GM23338 (cell line): Measurements from ENCODE around the gene EEF1G. TPM values are rescaled to one million over a fixed set of nuclear protein-coding genes. Genes with fewer than 3 reads are reported as not detected.

Source experiments
- NANOG ChIP-seq: IDR thresholded peaks from 2 replicates; pipeline ENCODE4 v1.6.1; 2016; ENCODE audit warnings: antibody characterized with exemption, borderline replicate concordance
- STAT1 ChIP-seq: IDR thresholded peaks from one replicate; pipeline ENCODE4 v1.6.1; 2016; ENCODE audit warnings: antibody characterized with exemption; ENCODE audit not compliant: unreplicated experiment
- polyA plus RNA-seq: library from polyadenylated mRNA; unstranded; fragments of >200 nt; fragmentation: Nextera tagmentation; extraction: Ambion mirVana; gene quantifications from 2 replicates; pipeline ENCODE4 v1.2.1, GENCODE V29; 2016
- total RNA-seq: library from RNA; depleted of rRNA; stranded (reverse); fragments of >200 nt; shearing (Covaris generic); gene quantifications from 2 replicates; pipeline ENCODE4 v1.2.3, GENCODE V29; 2014
- TF ChIP-seq, protein P1 (sequence below): fragments of 250-450 bp; sonication (Bioruptor Pico); IDR thresholded peaks from 2 replicates; pipeline ENCODE4 v1.5.0; 2020; ENCODE audit warnings: mild to moderate bottlenecking, moderate library complexity
- TF ChIP-seq, protein P2 (sequence below): IDR thresholded peaks from 2 replicates; pipeline ENCODE4 v1.6.1; 2016; ENCODE audit warnings: antibody characterized with exemption
- TF ChIP-seq, protein P3 (sequence below): IDR thresholded peaks from one replicate; pipeline ENCODE4 v1.6.1; 2018; ENCODE audit warnings: antibody characterized with exemption; ENCODE audit not compliant: unreplicated experiment

EEF1G gene
- total and polyA plus RNA-seq, 2 experiments from 2014 or later: 696 to 1,316 TPM

DNA sequence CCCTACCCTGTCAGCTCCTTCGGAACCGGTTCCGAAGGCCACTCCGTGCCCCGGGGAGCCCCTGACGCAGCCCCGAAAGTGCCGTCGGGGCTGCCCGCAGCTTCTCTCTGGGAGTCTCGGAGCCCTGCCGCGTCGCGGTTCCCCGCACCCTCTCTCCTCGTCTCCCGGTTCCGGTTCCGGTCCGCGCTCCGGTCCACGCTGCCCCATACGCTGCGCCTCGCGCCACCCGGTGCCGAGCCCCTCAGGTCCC, 27.4 kb upstream of the EEF1G start (continued):
- TF ChIP-seq, protein P1, sequence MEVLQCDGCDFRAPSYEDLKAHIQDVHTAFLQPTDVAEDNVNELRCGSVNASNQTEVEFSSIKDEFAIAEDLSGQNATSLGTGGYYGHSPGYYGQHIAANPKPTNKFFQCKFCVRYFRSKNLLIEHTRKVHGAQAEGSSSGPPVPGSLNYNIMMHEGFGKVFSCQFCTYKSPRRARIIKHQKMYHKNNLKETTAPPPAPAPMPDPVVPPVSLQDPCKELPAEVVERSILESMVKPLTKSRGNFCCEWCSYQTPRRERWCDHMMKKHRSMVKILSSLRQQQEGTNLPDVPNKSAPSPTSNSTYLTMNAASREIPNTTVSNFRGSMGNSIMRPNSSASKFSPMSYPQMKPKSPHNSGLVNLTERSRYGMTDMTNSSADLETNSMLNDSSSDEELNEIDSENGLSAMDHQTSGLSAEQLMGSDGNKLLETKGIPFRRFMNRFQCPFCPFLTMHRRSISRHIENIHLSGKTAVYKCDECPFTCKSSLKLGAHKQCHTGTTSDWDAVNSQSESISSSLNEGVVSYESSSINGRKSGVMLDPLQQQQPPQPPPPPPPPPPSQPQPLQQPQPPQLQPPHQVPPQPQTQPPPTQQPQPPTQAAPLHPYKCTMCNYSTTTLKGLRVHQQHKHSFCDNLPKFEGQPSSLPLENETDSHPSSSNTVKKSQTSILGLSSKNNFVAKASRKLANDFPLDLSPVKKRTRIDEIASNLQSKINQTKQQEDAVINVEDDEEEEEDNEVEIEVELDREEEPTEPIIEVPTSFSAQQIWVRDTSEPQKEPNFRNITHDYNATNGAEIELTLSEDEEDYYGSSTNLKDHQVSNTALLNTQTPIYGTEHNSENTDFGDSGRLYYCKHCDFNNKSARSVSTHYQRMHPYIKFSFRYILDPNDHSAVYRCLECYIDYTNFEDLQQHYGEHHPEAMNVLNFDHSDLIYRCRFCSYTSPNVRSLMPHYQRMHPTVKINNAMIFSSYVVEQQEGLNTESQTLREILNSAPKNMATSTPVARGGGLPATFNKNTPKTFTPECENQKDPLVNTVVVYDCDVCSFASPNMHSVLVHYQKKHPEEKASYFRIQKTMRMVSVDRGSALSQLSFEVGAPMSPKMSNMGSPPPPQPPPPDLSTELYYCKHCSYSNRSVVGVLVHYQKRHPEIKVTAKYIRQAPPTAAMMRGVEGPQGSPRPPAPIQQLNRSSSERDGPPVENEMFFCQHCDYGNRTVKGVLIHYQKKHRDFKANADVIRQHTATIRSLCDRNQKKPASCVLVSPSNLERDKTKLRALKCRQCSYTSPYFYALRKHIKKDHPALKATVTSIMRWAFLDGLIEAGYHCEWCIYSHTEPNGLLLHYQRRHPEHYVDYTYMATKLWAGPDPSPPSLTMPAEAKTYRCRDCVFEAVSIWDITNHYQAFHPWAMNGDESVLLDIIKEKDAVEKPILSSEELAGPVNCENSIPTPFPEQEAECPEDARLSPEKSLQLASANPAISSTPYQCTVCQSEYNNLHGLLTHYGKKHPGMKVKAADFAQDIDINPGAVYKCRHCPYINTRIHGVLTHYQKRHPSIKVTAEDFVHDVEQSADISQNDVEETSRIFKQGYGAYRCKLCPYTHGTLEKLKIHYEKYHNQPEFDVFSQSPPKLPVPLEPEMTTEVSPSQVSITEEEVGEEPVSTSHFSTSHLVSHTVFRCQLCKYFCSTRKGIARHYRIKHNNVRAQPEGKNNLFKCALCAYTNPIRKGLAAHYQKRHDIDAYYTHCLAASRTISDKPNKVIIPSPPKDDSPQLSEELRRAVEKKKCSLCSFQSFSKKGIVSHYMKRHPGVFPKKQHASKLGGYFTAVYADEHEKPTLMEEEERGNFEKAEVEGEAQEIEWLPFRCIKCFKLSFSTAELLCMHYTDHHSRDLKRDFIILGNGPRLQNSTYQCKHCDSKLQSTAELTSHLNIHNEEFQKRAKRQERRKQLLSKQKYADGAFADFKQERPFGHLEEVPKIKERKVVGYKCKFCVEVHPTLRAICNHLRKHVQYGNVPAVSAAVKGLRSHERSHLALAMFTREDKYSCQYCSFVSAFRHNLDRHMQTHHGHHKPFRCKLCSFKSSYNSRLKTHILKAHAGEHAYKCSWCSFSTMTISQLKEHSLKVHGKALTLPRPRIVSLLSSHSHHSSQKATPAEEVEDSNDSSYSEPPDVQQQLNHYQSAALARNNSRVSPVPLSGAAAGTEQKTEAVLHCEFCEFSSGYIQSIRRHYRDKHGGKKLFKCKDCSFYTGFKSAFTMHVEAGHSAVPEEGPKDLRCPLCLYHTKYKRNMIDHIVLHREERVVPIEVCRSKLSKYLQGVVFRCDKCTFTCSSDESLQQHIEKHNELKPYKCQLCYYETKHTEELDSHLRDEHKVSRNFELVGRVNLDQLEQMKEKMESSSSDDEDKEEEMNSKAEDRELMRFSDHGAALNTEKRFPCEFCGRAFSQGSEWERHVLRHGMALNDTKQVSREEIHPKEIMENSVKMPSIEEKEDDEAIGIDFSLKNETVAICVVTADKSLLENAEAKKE (CRISPR knock-in tag): no peak
- TF ChIP-seq, protein P2, sequence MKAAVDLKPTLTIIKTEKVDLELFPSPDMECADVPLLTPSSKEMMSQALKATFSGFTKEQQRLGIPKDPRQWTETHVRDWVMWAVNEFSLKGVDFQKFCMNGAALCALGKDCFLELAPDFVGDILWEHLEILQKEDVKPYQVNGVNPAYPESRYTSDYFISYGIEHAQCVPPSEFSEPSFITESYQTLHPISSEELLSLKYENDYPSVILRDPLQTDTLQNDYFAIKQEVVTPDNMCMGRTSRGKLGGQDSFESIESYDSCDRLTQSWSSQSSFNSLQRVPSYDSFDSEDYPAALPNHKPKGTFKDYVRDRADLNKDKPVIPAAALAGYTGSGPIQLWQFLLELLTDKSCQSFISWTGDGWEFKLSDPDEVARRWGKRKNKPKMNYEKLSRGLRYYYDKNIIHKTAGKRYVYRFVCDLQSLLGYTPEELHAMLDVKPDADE: no peak
- TF ChIP-seq, protein P3, sequence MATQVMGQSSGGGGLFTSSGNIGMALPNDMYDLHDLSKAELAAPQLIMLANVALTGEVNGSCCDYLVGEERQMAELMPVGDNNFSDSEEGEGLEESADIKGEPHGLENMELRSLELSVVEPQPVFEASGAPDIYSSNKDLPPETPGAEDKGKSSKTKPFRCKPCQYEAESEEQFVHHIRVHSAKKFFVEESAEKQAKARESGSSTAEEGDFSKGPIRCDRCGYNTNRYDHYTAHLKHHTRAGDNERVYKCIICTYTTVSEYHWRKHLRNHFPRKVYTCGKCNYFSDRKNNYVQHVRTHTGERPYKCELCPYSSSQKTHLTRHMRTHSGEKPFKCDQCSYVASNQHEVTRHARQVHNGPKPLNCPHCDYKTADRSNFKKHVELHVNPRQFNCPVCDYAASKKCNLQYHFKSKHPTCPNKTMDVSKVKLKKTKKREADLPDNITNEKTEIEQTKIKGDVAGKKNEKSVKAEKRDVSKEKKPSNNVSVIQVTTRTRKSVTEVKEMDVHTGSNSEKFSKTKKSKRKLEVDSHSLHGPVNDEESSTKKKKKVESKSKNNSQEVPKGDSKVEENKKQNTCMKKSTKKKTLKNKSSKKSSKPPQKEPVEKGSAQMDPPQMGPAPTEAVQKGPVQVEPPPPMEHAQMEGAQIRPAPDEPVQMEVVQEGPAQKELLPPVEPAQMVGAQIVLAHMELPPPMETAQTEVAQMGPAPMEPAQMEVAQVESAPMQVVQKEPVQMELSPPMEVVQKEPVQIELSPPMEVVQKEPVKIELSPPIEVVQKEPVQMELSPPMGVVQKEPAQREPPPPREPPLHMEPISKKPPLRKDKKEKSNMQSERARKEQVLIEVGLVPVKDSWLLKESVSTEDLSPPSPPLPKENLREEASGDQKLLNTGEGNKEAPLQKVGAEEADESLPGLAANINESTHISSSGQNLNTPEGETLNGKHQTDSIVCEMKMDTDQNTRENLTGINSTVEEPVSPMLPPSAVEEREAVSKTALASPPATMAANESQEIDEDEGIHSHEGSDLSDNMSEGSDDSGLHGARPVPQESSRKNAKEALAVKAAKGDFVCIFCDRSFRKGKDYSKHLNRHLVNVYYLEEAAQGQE: no peak
- no peak for TF ChIP-seq STAT1
- TF ChIP-seq NANOG: no peak
